HepG2 (cell line): Measurements from ENCODE around the gene RRAD. TPM values are rescaled to one million over a fixed set of nuclear protein-coding genes. Genes with fewer than 3 reads are reported as not detected.
A peak's percentile ranks its signal among the peaks of the same experiment; 100 is the strongest.

Source experiments
- ATF1 ChIP-seq: IDR thresholded peaks from 2 replicates; pipeline ENCODE4 v1.6.1; 2016; ENCODE audit warnings: mild to moderate bottlenecking, control low read depth
- DNMT3B ChIP-seq: conservative IDR thresholded peaks from 2 replicates; pipeline ENCODE4 v1.6.1; 2016; ENCODE audit warnings: missing biosample characterization, control low read depth
- FLYWCH1 ChIP-seq: sonication (generic); formaldehyde crosslinking; IDR thresholded peaks from 2 replicates; pipeline ENCODE4 v1.8.1; 2023; ENCODE audit warnings: mild to moderate bottlenecking, missing genetic modification reagents
- HMG20B ChIP-seq: conservative IDR thresholded peaks from 2 replicates; pipeline ENCODE4 v1.6.1; 2016; ENCODE audit warnings: missing genetic modification reagents, missing compliant biosample characterization
- HNF4A ChIP-seq: sonication (generic); formaldehyde crosslinking; IDR thresholded peaks from 2 replicates; pipeline ENCODE4 v1.4.0; 2020; ENCODE audit warnings: missing genetic modification reagents
- IRF2 ChIP-seq: IDR thresholded peaks from 2 replicates; pipeline ENCODE4 v1.6.1; 2018; ENCODE audit warnings: missing genetic modification reagents, missing compliant biosample characterization
- MEF2D ChIP-seq: sonication (generic); formaldehyde crosslinking; IDR thresholded peaks from 2 replicates; pipeline ENCODE4 v1.5.1; 2020; ENCODE audit warnings: mild to moderate bottlenecking, missing genetic modification reagents
- NPAS2 ChIP-seq: sonication (generic); formaldehyde crosslinking; IDR thresholded peaks from 2 replicates; pipeline ENCODE4 v1.8.0; 2022; ENCODE audit warnings: mild to moderate bottlenecking, missing genetic modification reagents, borderline replicate concordance
- NR3C1 ChIP-seq: sonication (generic); formaldehyde crosslinking; IDR thresholded peaks from 2 replicates; pipeline ENCODE4 v1.4.0; 2020; ENCODE audit warnings: missing genetic modification reagents
- SMAD3 ChIP-seq: sonication (generic); formaldehyde crosslinking; IDR thresholded peaks from 2 replicates; pipeline ENCODE4 v1.4.0; 2020; ENCODE audit warnings: missing genetic modification reagents
- THYN1 ChIP-seq: sonication (generic); formaldehyde crosslinking; IDR thresholded peaks from 2 replicates; pipeline ENCODE4 v1.8.1; 2023; ENCODE audit warnings: low read depth, mild to moderate bottlenecking, moderate library complexity, missing genetic modification reagents, borderline replicate concordance
- ZNF121 ChIP-seq: sonication (generic); formaldehyde crosslinking; IDR thresholded peaks from 2 replicates; pipeline ENCODE4 v1.5.0; 2020; ENCODE audit warnings: mild to moderate bottlenecking, missing genetic modification reagents
- ZNF124 ChIP-seq: sonication (generic); formaldehyde crosslinking; IDR thresholded peaks from 2 replicates; pipeline ENCODE4 v1.4.0; 2020; ENCODE audit warnings: missing genetic modification reagents
- ZNF263 ChIP-seq: sonication (generic); formaldehyde crosslinking; IDR thresholded peaks from 2 replicates; pipeline ENCODE4 v1.4.0; 2020; ENCODE audit warnings: missing genetic modification reagents
- ZNF460 ChIP-seq: sonication (generic); formaldehyde crosslinking; IDR thresholded peaks from 2 replicates; pipeline ENCODE4 v1.5.1; 2020; ENCODE audit warnings: missing genetic modification reagents, mild to moderate bottlenecking, borderline replicate concordance
- ZNF468 ChIP-seq: sonication (generic); formaldehyde crosslinking; IDR thresholded peaks from 2 replicates; pipeline ENCODE4 v1.8.0; 2022; ENCODE audit warnings: mild to moderate bottlenecking, moderate library complexity, missing genetic modification reagents
- ZNF563 ChIP-seq: sonication (generic); formaldehyde crosslinking; IDR thresholded peaks from 2 replicates; pipeline ENCODE4 v1.8.0; 2022; ENCODE audit warnings: mild to moderate bottlenecking, moderate library complexity, missing genetic modification reagents
- ZSCAN20 ChIP-seq: sonication (generic); formaldehyde crosslinking; IDR thresholded peaks from 2 replicates; pipeline ENCODE4 v1.4.0; 2020; ENCODE audit warnings: missing genetic modification reagents, mild to moderate bottlenecking, borderline replicate concordance
- polyA plus RNA-seq, 8 experiments: library from polyadenylated mRNA; depleted of rRNA in 3 of 8; stranded (reverse) in 7 of 8; unstranded in 1 of 8; fragments of >200 nt; fragmentation: Illumina TruSeq in 4 of 8; extraction: Trizol in 4 of 8; gene quantifications; 2 replicates each; pipeline versions ENCODE4 v1.2.1 to v1.2.3, GENCODE V29; 2011 to 2016; ENCODE audit warnings: low read depth in 4 of 8, missing spikeins in 1 of 8, mixed read lengths in 1 of 8; ENCODE audit not compliant: insufficient read depth in 1 of 8
- total RNA-seq, 5 experiments: library from RNA; depleted of rRNA; stranded (reverse); fragments of >200 nt; fragmentation: Illumina TruSeq; extraction: Trizol; gene quantifications; 2 replicates each; pipeline ENCODE4 v1.2.3, GENCODE V29; 2016; ENCODE audit warnings: low read depth in 1 of 5
- TF ChIP-seq, protein P1 (sequence below): sonication (generic); formaldehyde crosslinking; IDR thresholded peaks from 2 replicates; pipeline ENCODE4 v1.4.0; 2020; ENCODE audit warnings: missing genetic modification reagents, borderline replicate concordance
- TF ChIP-seq, protein P2 (sequence below): sonication (generic); IDR thresholded peaks from 2 replicates; pipeline ENCODE4 v1.6.1; 2016; ENCODE audit warnings: low read depth, borderline replicate concordance
- TF ChIP-seq, protein P3 (sequence below): sonication (generic); formaldehyde crosslinking; IDR thresholded peaks from 2 replicates; pipeline ENCODE4 v1.5.0; 2020; ENCODE audit warnings: missing genetic modification reagents, mild to moderate bottlenecking, borderline replicate concordance
- TF ChIP-seq, protein P4 (sequence below): sonication (generic); formaldehyde crosslinking; IDR thresholded peaks from 2 replicates; pipeline ENCODE4 v1.5.1; 2020; ENCODE audit warnings: missing genetic modification reagents, mild to moderate bottlenecking, borderline replicate concordance

The RRAD gene
- total and polyA plus RNA-seq, 2 of the 13 experiments (the other 11 are each of a cell fraction or from before 2014, with no cell fraction given) = 0.80 to 1.1 TPM

DNA sequence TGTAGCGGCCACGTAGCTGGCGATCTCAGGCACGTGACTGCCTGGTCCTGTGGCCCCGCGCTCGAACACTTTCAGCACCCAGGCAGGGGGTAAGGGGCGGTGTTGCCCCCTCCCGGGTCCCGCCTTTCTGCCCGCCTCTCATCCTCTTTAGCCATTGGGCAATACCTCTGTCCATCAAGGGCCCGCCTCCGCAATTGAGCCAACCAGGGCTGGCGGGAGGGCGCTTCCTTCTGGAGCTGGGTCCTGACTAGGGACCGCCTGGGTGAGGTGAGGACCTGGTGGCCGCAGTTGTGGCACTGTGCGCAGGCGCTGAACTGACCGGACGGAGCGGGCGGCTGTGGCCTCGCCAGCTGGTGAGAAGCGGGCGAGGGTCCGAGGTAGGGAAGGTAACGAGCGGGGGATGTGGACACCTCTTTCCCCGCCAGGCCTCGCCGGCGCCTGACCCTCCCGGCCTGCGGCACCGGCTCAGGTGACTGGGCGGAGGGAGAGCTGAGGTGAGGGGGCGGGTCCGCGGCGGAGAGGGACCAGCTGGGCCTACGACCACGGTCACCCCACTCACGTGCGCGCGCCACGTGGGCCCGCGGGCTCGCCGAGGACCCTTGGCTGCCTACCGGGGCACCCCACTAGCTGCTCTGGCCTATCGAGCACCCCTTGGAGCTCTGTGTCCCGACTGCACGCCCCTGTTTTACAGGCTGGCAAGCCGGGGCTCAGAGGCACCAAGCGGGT, 44.9 kb downstream of the RRAD start, which contains the start of gene PDP2 (continued):
- TF ChIP-seq, protein P1, sequence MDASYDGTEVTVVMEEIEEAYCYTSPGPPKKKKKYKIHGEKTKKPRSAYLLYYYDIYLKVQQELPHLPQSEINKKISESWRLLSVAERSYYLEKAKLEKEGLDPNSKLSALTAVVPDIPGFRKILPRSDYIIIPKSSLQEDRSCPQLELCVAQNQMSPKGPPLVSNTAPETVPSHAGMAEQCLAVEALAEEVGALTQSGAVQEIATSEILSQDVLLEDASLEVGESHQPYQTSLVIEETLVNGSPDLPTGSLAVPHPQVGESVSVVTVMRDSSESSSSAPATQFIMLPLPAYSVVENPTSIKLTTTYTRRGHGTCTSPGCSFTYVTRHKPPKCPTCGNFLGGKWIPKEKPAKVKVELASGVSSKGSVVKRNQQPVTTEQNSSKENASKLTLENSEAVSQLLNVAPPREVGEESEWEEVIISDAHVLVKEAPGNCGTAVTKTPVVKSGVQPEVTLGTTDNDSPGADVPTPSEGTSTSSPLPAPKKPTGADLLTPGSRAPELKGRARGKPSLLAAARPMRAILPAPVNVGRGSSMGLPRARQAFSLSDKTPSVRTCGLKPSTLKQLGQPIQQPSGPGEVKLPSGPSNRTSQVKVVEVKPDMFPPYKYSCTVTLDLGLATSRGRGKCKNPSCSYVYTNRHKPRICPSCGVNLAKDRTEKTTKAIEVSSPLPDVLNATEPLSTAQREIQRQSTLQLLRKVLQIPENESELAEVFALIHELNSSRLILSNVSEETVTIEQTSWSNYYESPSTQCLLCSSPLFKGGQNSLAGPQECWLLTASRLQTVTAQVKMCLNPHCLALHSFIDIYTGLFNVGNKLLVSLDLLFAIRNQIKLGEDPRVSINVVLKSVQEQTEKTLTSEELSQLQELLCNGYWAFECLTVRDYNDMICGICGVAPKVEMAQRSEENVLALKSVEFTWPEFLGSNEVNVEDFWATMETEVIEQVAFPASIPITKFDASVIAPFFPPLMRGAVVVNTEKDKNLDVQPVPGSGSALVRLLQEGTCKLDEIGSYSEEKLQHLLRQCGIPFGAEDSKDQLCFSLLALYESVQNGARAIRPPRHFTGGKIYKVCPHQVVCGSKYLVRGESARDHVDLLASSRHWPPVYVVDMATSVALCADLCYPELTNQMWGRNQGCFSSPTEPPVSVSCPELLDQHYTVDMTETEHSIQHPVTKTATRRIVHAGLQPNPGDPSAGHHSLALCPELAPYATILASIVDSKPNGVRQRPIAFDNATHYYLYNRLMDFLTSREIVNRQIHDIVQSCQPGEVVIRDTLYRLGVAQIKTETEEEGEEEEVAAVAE = peak; percentile 86; the same call in 1 of the 2 replicates
- TF ChIP-seq ZNF263 (peak; percentile 83), ZNF121 (CRISPR knock-in tag) (peak; percentile 65; the same call in 1 of the 2 replicates), ATF1 (CRISPR knock-in tag) (no peak), HNF4A (0 out of 2 replicates have a peak, but pooled peaks have one; percentile 30), DNMT3B (peak; percentile 86), IRF2 (CRISPR knock-in tag) (peak; percentile 61), FLYWCH1 (0 out of 2 replicates have a peak, but pooled peaks have one; percentile 63), NR3C1 (CRISPR knock-in tag) (no peak), ZSCAN20 (CRISPR knock-in tag) (peak; percentile 89; the same call in 1 of the 2 replicates), MEF2D (CRISPR knock-in tag) (peak; percentile 46), THYN1 (CRISPR knock-in tag) (no peak), ZNF563 (CRISPR knock-in tag) (peak; percentile 98; the same call in 1 of the 2 replicates), ZNF460 (CRISPR knock-in tag) (no peak), ZNF468 (peak; percentile 76; the same call in 1 of the 2 replicates), HMG20B (CRISPR knock-in tag) (0 out of 2 replicates have a peak, but pooled peaks have one; percentile 24), SMAD3 (CRISPR knock-in tag) (peak; percentile 36; the same call in 1 of the 2 replicates), ZNF124 (CRISPR knock-in tag) (0 out of 2 replicates have a peak, but pooled peaks have one; percentile 71), NPAS2 (peak; percentile 71; the same call in 1 of the 2 replicates)
- TF ChIP-seq, protein P2, sequence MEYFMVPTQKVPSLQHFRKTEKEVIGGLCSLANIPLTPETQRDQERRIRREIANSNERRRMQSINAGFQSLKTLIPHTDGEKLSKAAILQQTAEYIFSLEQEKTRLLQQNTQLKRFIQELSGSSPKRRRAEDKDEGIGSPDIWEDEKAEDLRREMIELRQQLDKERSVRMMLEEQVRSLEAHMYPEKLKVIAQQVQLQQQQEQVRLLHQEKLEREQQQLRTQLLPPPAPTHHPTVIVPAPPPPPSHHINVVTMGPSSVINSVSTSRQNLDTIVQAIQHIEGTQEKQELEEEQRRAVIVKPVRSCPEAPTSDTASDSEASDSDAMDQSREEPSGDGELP = peak; percentile 95
- TF ChIP-seq, protein P3, sequence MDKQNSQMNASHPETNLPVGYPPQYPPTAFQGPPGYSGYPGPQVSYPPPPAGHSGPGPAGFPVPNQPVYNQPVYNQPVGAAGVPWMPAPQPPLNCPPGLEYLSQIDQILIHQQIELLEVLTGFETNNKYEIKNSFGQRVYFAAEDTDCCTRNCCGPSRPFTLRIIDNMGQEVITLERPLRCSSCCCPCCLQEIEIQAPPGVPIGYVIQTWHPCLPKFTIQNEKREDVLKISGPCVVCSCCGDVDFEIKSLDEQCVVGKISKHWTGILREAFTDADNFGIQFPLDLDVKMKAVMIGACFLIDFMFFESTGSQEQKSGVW = no peak
- TF ChIP-seq, protein P4, sequence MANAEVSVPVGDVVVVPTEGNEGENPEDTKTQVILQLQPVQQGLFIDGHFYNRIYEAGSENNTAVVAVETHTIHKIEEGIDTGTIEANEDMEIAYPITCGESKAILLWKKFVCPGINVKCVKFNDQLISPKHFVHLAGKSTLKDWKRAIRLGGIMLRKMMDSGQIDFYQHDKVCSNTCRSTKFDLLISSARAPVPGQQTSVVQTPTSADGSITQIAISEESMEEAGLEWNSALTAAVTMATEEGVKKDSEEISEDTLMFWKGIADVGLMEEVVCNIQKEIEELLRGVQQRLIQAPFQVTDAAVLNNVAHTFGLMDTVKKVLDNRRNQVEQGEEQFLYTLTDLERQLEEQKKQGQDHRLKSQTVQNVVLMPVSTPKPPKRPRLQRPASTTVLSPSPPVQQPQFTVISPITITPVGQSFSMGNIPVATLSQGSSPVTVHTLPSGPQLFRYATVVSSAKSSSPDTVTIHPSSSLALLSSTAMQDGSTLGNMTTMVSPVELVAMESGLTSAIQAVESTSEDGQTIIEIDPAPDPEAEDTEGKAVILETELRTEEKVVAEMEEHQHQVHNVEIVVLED (CRISPR knock-in tag) = peak; percentile 60
